T-helper 2 cell (primary cell): Measurements from ENCODE around the gene CNTN5.
"Not testable (repeated sequence)": the region's sequence is repeated elsewhere in the genome, so short reads cannot be mapped to it uniquely, and the experiment has no call there.

Experiments
- DNase-seq, 5 experiments: peaks; one replicate each; pipeline versions ENCODE4 v3.0.0 to v3.0.0-alpha.2; 2012 to 2022

Gene CNTN5

GRCh38 chr11:99803501-99803900 is 782.8 kb downstream of the CNTN5 start:
- DNase-seq = no peak

- no peak for DNase-seq
These were observed 791.8 kb downstream of the CNTN5 start for GRCh38 chr11:99812516-99812915.

GRCh38 chr11:99814021-99814420 is 793.3 kb downstream of the CNTN5 start:
- DNase-seq = no peak

- DNase-seq = no peak
These were observed 794.0 kb downstream of the CNTN5 start for GRCh38 chr11:99814738-99815137.

- DNase-seq = no peak
These were observed 798.2 kb downstream of the CNTN5 start for GRCh38 chr11:99818991-99819390.

- no peak for DNase-seq
These were observed 802.3 kb downstream of the CNTN5 start for GRCh38 chr11:99822846-99823565.

- DNase-seq = not testable (repeated sequence)
These were observed 816.0 kb downstream of the CNTN5 start for GRCh38 chr11:99836739-99837138.

GRCh38 chr11:99841885-99842284 is 821.1 kb downstream of the CNTN5 start:
- no peak for DNase-seq

GRCh38 chr11:99865951-99866350 is 845.2 kb downstream of the CNTN5 start:
- no peak for DNase-seq

GRCh38 chr11:99881610-99882009 is 860.9 kb downstream of the CNTN5 start:
- no peak for DNase-seq

- DNase-seq = no peak
These were observed 864.0 kb downstream of the CNTN5 start for GRCh38 chr11:99884750-99885149.

GRCh38 chr11:99887481-99887880 is 866.7 kb downstream of the CNTN5 start:
- no peak for DNase-seq

GRCh38 chr11:99893811-99894210 is 873.1 kb downstream of the CNTN5 start:
- no peak for DNase-seq

- DNase-seq = no peak
These were observed 880.4 kb downstream of the CNTN5 start for GRCh38 chr11:99901175-99901574.

- DNase-seq = no peak
These were observed 890.4 kb downstream of the CNTN5 start for GRCh38 chr11:99911116-99911515.

- DNase-seq = no peak
These were observed 895.3 kb downstream of the CNTN5 start for GRCh38 chr11:99916078-99916477.

- no peak for DNase-seq
These were observed 898.0 kb downstream of the CNTN5 start for GRCh38 chr11:99918761-99919160.

GRCh38 chr11:99920956-99921355 is 900.2 kb downstream of the CNTN5 start:
- no peak for DNase-seq

- DNase-seq = no peak
These were observed 905.2 kb downstream of the CNTN5 start for GRCh38 chr11:99925968-99926367.

GRCh38 chr11:99932684-99933083 is 911.9 kb downstream of the CNTN5 start:
- no peak for DNase-seq

GRCh38 chr11:99934008-99934407 is 913.3 kb downstream of the CNTN5 start:
- no peak for DNase-seq

GRCh38 chr11:99937330-99937729 is 916.6 kb downstream of the CNTN5 start:
- DNase-seq = no peak

GRCh38 chr11:99952816-99953215 is 932.1 kb downstream of the CNTN5 start:
- DNase-seq = no peak

GRCh38 chr11:99960536-99960935 is 939.8 kb downstream of the CNTN5 start:
- no peak for DNase-seq

GRCh38 chr11:99968336-99968735 is 947.6 kb downstream of the CNTN5 start:
- DNase-seq = no peak
